OCI-LY1 (cell line): Measurements from ENCODE around the gene PLAGL2.
A peak's percentile ranks its signal among the peaks of the same experiment; 100 is the strongest.

Source experiments
- H2AFZ ChIP-seq: fragments of 200-600 bp; sonication (generic), shearing (Covaris generic); 2 replicates; pipeline ENCODE4 v1.6.0; 2014; ENCODE audit warnings: antibody characterized with exemption, mild to moderate bottlenecking, low read length
- H3F3A ChIP-seq: fragments of 200-600 bp; sonication (generic), shearing (Covaris generic); 2 replicates; pipeline ENCODE4 v1.6.0; 2014; ENCODE audit warnings: mild to moderate bottlenecking, antibody characterized with exemption, low read length, moderate library complexity; ENCODE audit not compliant: insufficient read depth
- H3K27ac ChIP-seq: fragments of 200-600 bp; sonication (generic); 2 replicates; pipeline ENCODE4 v1.5.1; 2014; ENCODE audit warnings: low read length, mixed run types, mild to moderate bottlenecking, low read depth; ENCODE audit not compliant: poor library complexity, severe bottlenecking
- H3K27me3 ChIP-seq: fragments of 200-600 bp; sonication (generic); 2 replicates; pipeline ENCODE4 v1.6.0; 2014; ENCODE audit warnings: antibody characterized with exemption, mild to moderate bottlenecking, low read length, moderate library complexity; ENCODE audit not compliant: insufficient read depth
- H3K36me3 ChIP-seq: fragments of 200-600 bp; sonication (generic); 2 replicates; pipeline ENCODE4 v1.6.1; 2014; ENCODE audit warnings: mild to moderate bottlenecking, antibody characterized with exemption, low read length, moderate library complexity, mixed read lengths; ENCODE audit not compliant: insufficient read depth
- H3K4me1 ChIP-seq: fragments of 200-600 bp; sonication (generic); 2 replicates; pipeline ENCODE4 v1.5.1; 2014; ENCODE audit warnings: mild to moderate bottlenecking, low read length, moderate library complexity; ENCODE audit not compliant: insufficient read depth, severe bottlenecking
- H3K4me2 ChIP-seq: fragments of 200-600 bp; sonication (generic), shearing (Covaris generic); 2 replicates; pipeline ENCODE4 v1.6.1; 2014; ENCODE audit warnings: low read length
- H3K4me3 ChIP-seq: fragments of 200-600 bp; sonication (generic); 2 replicates; pipeline ENCODE4 v1.5.1; 2014; ENCODE audit warnings: low read length, low read depth, mild to moderate bottlenecking, mixed read lengths; ENCODE audit not compliant: poor library complexity, severe bottlenecking
- H3K79me2 ChIP-seq: fragments of 200-600 bp; shearing (Covaris generic); 2 replicates; pipeline ENCODE4 v1.6.1; 2016; ENCODE audit warnings: mixed run types, low read length, mixed read lengths; ENCODE audit not compliant: insufficient read depth
- H3K9ac ChIP-seq: fragments of 200-600 bp; sonication (generic), shearing (Covaris generic); 2 replicates; pipeline ENCODE4 v1.6.1; 2014; ENCODE audit warnings: mild to moderate bottlenecking, low read length, mixed read lengths
- H3K9me2 ChIP-seq: fragments of 200-600 bp; sonication (generic), shearing (Covaris generic); 2 replicates; pipeline ENCODE4 v1.6.1; 2014; ENCODE audit warnings: low read depth, mild to moderate bottlenecking, low read length, mixed read lengths
- H3K9me3 ChIP-seq: fragments of 200-600 bp; shearing (Covaris generic); 2 replicates; pipeline ENCODE4 v1.6.1; 2014; ENCODE audit warnings: low read length, mixed read lengths
- H4K20me1 ChIP-seq: fragments of 200-600 bp; sonication (generic), shearing (Covaris generic); 2 replicates; pipeline ENCODE4 v1.6.0; 2016; ENCODE audit warnings: mild to moderate bottlenecking, low read length; ENCODE audit not compliant: insufficient read depth
- CTCF ChIP-seq: fragments of 200-600 bp; sonication (generic), shearing (Covaris generic); IDR thresholded peaks from 2 replicates; pipeline ENCODE4 v1.5.1; 2017; ENCODE audit warnings: mild to moderate bottlenecking, antibody characterized with exemption, low read length, moderate library complexity, mixed read lengths
- EZH2 ChIP-seq: fragments of 200-600 bp; sonication (generic), shearing (Covaris generic); IDR thresholded peaks from 2 replicates; pipeline ENCODE4 v1.8.0; 2017; ENCODE audit warnings: borderline replicate concordance, mixed run types, mild to moderate bottlenecking, antibody characterized with exemption, low read length, moderate library complexity, mixed read lengths

The PLAGL2 gene

GRCh38 chr20:32209850-32210605 lies 2.5 kb upstream of the PLAGL2 start:
- Histone ChIP-seq H3K4me3 (no peak overlapping the region), H3F3A (no peaks in the 10 kb centered on the region), H3K79me2 (peaks cover 30% of the 10 kb centered on the region), H3K9me2 (no peaks in the 10 kb centered on the region), H2AFZ (no peak overlapping the region), H3K9ac (no peak overlapping the region; the same call in 1 of the 2 replicates), H3K27ac (no peak overlapping the region), H4K20me1 (no peaks in the 10 kb centered on the region), H3K27me3 (no peaks in the 10 kb centered on the region), H3K4me2 (peak overlapping the region; percentile 78; the same call in 1 of the 2 replicates), H3K4me1 (peaks cover 35% of the 10 kb centered on the region), H3K36me3 (peaks cover 51% of the 10 kb centered on the region), H3K9me3 (no peaks in the 10 kb centered on the region)
- TF ChIP-seq CTCF = no peak
- TF ChIP-seq EZH2 = no peak

GRCh38 chr20:32208499-32209154 lies 1.1 kb upstream of the PLAGL2 start:
- H3K4me1 ChIP-seq = peaks cover 47% of the 10 kb centered on the region
- H3F3A ChIP-seq = no peaks in the 10 kb centered on the region
- peak overlapping the region; percentile 100 for H3K9ac ChIP-seq
- H2AFZ ChIP-seq = no peak overlapping the region
- no peaks in the 10 kb centered on the region for H3K9me2 ChIP-seq
- peaks cover 44% of the 10 kb centered on the region for H3K79me2 ChIP-seq
- H3K4me2 ChIP-seq = peak overlapping the region; percentile 78
- 0 out of 2 replicates have a peak, but pooled peaks cover 3% of the 10 kb centered on the region for H4K20me1 ChIP-seq
- H3K4me3 ChIP-seq = peak overlapping the region; percentile 100
- H3K9me3 ChIP-seq = no peaks in the 10 kb centered on the region
- peaks cover 45% of the 10 kb centered on the region for H3K36me3 ChIP-seq
- TF ChIP-seq CTCF = no peak
- no peak for TF ChIP-seq EZH2
- peak overlapping the region; percentile 2 for H3K27ac ChIP-seq
- no peaks in the 10 kb centered on the region for H3K27me3 ChIP-seq

GRCh38 chr20:32206760-32207625 lies 550 bp downstream of the PLAGL2 start:
- peaks cover 47% of the 10 kb centered on the region for H3K4me1 ChIP-seq
- H3F3A ChIP-seq = no peaks in the 10 kb centered on the region
- 0 out of 2 replicates have a peak, but pooled peaks cover 3% of the 10 kb centered on the region for H4K20me1 ChIP-seq
- H3K9me2 ChIP-seq = no peaks in the 10 kb centered on the region
- no peak overlapping the region for H2AFZ ChIP-seq
- TF ChIP-seq EZH2 = no peak
- TF ChIP-seq CTCF = no peak
- H3K79me2 ChIP-seq = peaks cover 59% of the 10 kb centered on the region
- peak overlapping the region; percentile 100 for H3K4me3 ChIP-seq
- H3K4me2 ChIP-seq = peak overlapping the region; percentile 88
- no peaks in the 10 kb centered on the region for H3K27me3 ChIP-seq
- peak overlapping the region; percentile 36 for H3K27ac ChIP-seq
- peak overlapping the region; percentile 100 for H3K9ac ChIP-seq
- H3K9me3 ChIP-seq = no peaks in the 10 kb centered on the region
- H3K36me3 ChIP-seq = peaks cover 46% of the 10 kb centered on the region
